ENCODE results near the gene ARHGDIG. TPM values are rescaled to one million over a fixed set of nuclear protein-coding genes. Genes with fewer than 3 reads are reported as not detected.

The ARHGDIG gene
- total RNA-seq, 2 experiments from 2014 or later: not detected

DNA sequence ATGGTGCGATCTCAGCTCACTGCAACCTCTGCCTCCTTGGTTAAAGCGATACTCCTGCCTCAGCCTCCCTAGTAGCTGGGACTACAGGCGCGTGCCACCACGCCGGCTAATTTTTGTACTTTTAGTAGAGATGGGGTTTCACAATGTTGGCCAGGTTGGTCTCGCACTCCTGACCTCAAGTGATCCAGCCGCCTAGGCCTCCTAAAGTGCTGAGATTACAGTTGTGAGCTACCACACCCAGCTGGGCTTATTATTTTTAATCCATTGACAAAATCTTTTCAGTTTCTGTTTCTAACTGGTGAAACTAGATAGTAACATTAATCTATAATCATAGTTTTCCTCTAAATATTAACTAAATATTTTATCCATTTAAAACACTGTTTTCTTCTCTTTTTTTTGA lies 39.8 kb upstream of the ARHGDIG start:
- Histone ChIP-seq H3K36me3 (ENCODE audit: insufficient read depth, low read length) (no peaks in the 10 kb centered on the region), H3K4me1 (ENCODE audit: insufficient read depth, low read length, poor library complexity, severe bottlenecking) (peaks cover 24% of the 10 kb centered on the region), H3K4me2 (ENCODE audit: low read length) (no peak overlapping the region), H3K9me3 (ENCODE audit: low read length) (no peaks in the 10 kb centered on the region), H4K20me1 (ENCODE audit: insufficient read depth, low read length) (no peaks in the 10 kb centered on the region), H3K9me2 (ENCODE audit: insufficient read depth, low read length) (no peaks in the 10 kb centered on the region), H3K79me2 (ENCODE audit: insufficient read depth, low read depth, low read length) (peaks cover 4% of the 10 kb centered on the region; the same call in 1 of the 2 replicates), H3K4me3 (ENCODE audit: low read depth, low read length, poor library complexity, severe bottlenecking) (no peak overlapping the region), H3K27ac (ENCODE audit: low read depth, low read length, poor library complexity, severe bottlenecking) (no peak overlapping the region), H2AFZ (ENCODE audit: low read length) (no peak overlapping the region)
- ChIA-PET CTCF (ENCODE audit: unreplicated experiment) (no interaction called here), POLR2A (interaction anchor here (1.3 to 1.4 kb wide), 2 partner anchors 12 to 13 kb away, joined by 3 to 5 read pairs; no protein-coding TSS in a partner anchor)
- no peak for TF ChIP-seq EZH2phosphoT487 (IDR thresholded peaks at IDR 0.05; ENCODE audit: borderline replicate concordance, low read depth, low read length)
- TF ChIP-seq, protein P1, sequence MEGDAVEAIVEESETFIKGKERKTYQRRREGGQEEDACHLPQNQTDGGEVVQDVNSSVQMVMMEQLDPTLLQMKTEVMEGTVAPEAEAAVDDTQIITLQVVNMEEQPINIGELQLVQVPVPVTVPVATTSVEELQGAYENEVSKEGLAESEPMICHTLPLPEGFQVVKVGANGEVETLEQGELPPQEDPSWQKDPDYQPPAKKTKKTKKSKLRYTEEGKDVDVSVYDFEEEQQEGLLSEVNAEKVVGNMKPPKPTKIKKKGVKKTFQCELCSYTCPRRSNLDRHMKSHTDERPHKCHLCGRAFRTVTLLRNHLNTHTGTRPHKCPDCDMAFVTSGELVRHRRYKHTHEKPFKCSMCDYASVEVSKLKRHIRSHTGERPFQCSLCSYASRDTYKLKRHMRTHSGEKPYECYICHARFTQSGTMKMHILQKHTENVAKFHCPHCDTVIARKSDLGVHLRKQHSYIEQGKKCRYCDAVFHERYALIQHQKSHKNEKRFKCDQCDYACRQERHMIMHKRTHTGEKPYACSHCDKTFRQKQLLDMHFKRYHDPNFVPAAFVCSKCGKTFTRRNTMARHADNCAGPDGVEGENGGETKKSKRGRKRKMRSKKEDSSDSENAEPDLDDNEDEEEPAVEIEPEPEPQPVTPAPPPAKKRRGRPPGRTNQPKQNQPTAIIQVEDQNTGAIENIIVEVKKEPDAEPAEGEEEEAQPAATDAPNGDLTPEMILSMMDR (conservative IDR thresholded peaks at IDR 0.05; ENCODE audit: low read length): no peak
- BruUV-seq (replicated peaks): no TSS peak
- intact Hi-C loops (cut with micrococcal nuclease; ENCODE audit: unreplicated experiment): no loop called here
- DNase-seq (ENCODE audit: low spot score): no peak

DNA sequence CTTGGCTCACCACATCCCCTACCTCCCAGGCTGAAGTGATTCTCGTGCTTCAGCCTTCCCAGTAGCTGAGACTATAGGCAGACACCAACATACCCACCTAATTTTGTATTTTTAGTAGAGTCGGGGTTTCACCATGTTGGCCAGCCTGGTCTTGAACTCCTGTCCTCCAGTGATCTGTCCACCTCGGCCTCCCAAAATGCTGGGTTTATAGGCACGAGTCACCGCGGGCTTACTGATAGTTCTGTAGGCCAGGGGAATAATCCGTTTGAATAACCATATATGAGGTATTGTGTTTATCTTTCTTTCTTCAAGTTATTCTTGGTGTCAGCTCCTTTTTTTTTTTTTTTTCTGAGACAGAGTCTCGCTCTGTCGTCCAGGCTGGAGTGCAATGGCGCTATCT lies 38.1 kb upstream of the ARHGDIG start:
- Histone ChIP-seq H3K27ac (ENCODE audit: low read depth, low read length, poor library complexity, severe bottlenecking) (no peak overlapping the region), H3K9me3 (ENCODE audit: low read length) (no peaks in the 10 kb centered on the region), H3K4me2 (ENCODE audit: low read length) (no peak overlapping the region), H3K4me3 (ENCODE audit: low read depth, low read length, poor library complexity, severe bottlenecking) (no peak overlapping the region), H3K9me2 (ENCODE audit: insufficient read depth, low read length) (no peaks in the 10 kb centered on the region), H4K20me1 (ENCODE audit: insufficient read depth, low read length) (no peaks in the 10 kb centered on the region), H3K4me1 (ENCODE audit: insufficient read depth, low read length, poor library complexity, severe bottlenecking) (peaks cover 21% of the 10 kb centered on the region), H3K79me2 (ENCODE audit: insufficient read depth, low read depth, low read length) (no peaks in the 10 kb centered on the region), H2AFZ (ENCODE audit: low read length) (no peak overlapping the region), H3K36me3 (ENCODE audit: insufficient read depth, low read length) (no peaks in the 10 kb centered on the region)
- BruUV-seq (replicated peaks): no TSS peak
- CTCF ChIA-PET (ENCODE audit: unreplicated experiment): no interaction called here
- no peak for DNase-seq (ENCODE audit: low spot score)
- intact Hi-C loops (cut with micrococcal nuclease; ENCODE audit: unreplicated experiment): no loop called here
- no peak for TF ChIP-seq EZH2phosphoT487 (IDR thresholded peaks at IDR 0.05; ENCODE audit: borderline replicate concordance, low read depth, low read length)
- POLR2A ChIA-PET: no interaction called here

DNA sequence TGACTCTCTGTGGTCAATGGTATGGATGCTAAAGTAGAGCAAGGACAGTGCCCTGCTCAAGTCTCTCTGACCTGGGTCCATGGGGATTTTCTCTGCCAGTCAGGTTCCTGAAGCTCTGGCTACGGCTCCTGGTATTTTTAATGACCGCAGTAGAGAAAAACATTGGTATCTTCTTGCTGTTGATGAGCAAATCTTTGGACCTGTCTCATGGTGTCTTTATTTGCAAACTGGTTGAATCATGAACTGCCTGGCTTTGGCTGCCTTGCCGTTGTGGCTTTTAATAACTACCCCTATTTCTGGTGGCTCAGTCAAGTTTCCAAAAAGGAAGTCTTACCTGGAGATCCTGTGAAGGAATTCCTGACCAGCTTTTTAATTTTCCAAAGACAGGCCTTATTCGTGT lies 37.0 kb upstream of the ARHGDIG start:
- Histone ChIP-seq H3K79me2 (ENCODE audit: insufficient read depth, low read depth, low read length) (no peaks in the 10 kb centered on the region), H3K36me3 (ENCODE audit: insufficient read depth, low read length) (no peaks in the 10 kb centered on the region), H3K9me3 (ENCODE audit: low read length) (no peaks in the 10 kb centered on the region), H2AFZ (ENCODE audit: low read length) (no peak overlapping the region), H3K4me1 (ENCODE audit: insufficient read depth, low read length, poor library complexity, severe bottlenecking) (peaks cover 21% of the 10 kb centered on the region), H3K27ac (ENCODE audit: low read depth, low read length, poor library complexity, severe bottlenecking) (no peak overlapping the region), H3K9me2 (ENCODE audit: insufficient read depth, low read length) (no peaks in the 10 kb centered on the region), H3K4me2 (ENCODE audit: low read length) (no peak overlapping the region), H3K4me3 (ENCODE audit: low read depth, low read length, poor library complexity, severe bottlenecking) (no peak overlapping the region), H4K20me1 (ENCODE audit: insufficient read depth, low read length) (no peaks in the 10 kb centered on the region)
- no peak for DNase-seq (ENCODE audit: low spot score)
- BruUV-seq (replicated peaks): no TSS peak
- ChIA-PET POLR2A (no interaction called here), CTCF (ENCODE audit: unreplicated experiment) (no interaction called here)
- TF ChIP-seq, protein P1 (conservative IDR thresholded peaks at IDR 0.05; ENCODE audit: low read length): no peak
- TF ChIP-seq EZH2phosphoT487 (IDR thresholded peaks at IDR 0.05; ENCODE audit: borderline replicate concordance, low read depth, low read length): no peak
- intact Hi-C loops (cut with micrococcal nuclease; ENCODE audit: unreplicated experiment): no loop called here
